Measurements from ENCODE around the gene UBN2. TPM values are rescaled to one million over a fixed set of nuclear protein-coding genes. Genes with fewer than 3 reads are reported as not detected.

UBN2 gene
- total RNA-seq, 1 experiment from 2014 or later: 13.0 TPM

- Histone ChIP-seq H3K9me3 (replicated peaks) (no peaks in the 10 kb centered on the region), H3K36me3 (peaks cover 38% of the 10 kb centered on the region), H3K27me3 (no peaks in the 10 kb centered on the region), H3K4me1 (no peaks in the 10 kb centered on the region), H3K27ac (no peak overlapping the region), H3K4me3 (no peak overlapping the region)
- no peak for DNase-seq
Measured at GRCh38 chr7:139252451-139252850, 21.4 kb downstream of the UBN2 start.

DNA sequence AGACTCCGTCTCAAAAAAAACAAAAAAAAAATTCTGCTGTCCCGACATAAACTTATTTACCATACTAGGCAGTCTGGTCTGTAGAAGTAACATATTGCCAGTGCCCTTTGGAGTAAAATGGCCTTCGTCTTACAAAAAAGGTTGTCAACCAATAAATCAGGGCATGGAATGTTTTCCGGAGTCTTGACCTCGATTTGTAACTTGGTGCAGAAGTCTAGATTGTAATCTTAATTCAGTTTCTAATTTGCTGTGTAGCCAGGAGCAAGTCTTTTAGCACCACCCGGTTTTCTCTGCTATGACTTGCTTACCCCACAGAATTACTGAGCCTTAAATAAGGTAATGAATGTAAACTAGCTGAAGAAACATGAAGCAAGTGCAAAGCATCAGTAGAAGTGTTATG, 23.2 kb downstream of the UBN2 start:
- peaks cover 38% of the 10 kb centered on the region for H3K36me3 ChIP-seq
- no peaks in the 10 kb centered on the region for H3K4me1 ChIP-seq
- no peak for DNase-seq
- H3K27me3 ChIP-seq: no peaks in the 10 kb centered on the region
- no peaks in the 10 kb centered on the region for H3K9me3 ChIP-seq (replicated peaks)
- H3K4me3 ChIP-seq: no peak overlapping the region
- H3K27ac ChIP-seq: no peak overlapping the region

- Histone ChIP-seq H3K27ac (no peak overlapping the region), H3K36me3 (peaks cover 40% of the 10 kb centered on the region), H3K4me1 (no peaks in the 10 kb centered on the region), H3K9me3 (replicated peaks) (no peaks in the 10 kb centered on the region), H3K4me3 (no peak overlapping the region), H3K27me3 (no peaks in the 10 kb centered on the region)
- DNase-seq: no peak
Measured at GRCh38 chr7:139254728-139255127, 23.7 kb downstream of the UBN2 start.

DNA sequence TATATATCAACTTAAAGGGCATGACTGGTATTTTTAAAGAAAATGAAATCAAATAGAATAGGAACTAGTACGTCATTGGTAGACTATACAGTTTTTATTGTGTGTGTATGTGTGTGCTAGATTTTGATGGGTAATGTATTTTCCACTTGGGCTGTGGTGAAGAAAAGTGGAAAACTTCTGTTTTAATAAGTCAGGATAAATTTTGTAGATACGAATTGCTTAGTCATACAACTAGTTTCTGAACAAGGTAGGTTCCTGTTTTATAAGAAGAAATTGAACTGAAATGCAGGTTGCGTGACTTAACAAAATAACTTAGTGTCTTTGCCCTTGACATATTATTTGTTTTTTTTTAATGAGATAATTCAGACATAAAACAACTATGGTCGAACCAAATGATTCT, 24.3 kb downstream of the UBN2 start:
- Histone ChIP-seq H3K9me3 (replicated peaks) (no peaks in the 10 kb centered on the region), H3K4me1 (no peaks in the 10 kb centered on the region), H3K27me3 (no peaks in the 10 kb centered on the region), H3K4me3 (no peak overlapping the region), H3K27ac (no peak overlapping the region), H3K36me3 (peaks cover 42% of the 10 kb centered on the region)
- DNase-seq: no peak

DNA sequence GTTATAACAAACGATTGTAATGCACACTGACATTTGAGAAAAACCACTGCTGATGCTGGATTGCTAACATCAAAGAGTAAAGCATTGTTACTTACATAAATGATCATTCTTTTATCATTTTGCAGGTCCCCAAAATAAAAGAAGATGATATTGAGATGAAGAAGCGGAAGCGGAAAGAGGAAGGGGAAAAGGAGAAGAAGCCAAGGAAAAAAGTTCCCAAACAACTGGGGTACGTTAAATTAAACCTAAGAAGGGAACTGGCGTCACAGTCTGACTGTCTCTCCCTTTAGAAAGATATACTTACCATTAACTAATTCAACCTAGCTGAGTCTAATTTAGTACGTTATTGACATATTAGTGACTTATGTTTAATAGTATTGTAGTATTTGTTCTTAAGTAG, 28.1 kb downstream of the UBN2 start:
- Histone ChIP-seq H3K36me3 (peaks cover 48% of the 10 kb centered on the region), H3K4me1 (no peaks in the 10 kb centered on the region), H3K27ac (no peak overlapping the region), H3K27me3 (no peaks in the 10 kb centered on the region), H3K4me3 (no peak overlapping the region), H3K9me3 (replicated peaks) (no peaks in the 10 kb centered on the region; the same call in 1 of the 2 replicates)
- DNase-seq: no peak

GRCh38 chr7:139264220-139264619, 33.2 kb downstream of the UBN2 start:
- Histone ChIP-seq H3K36me3 (peaks cover 42% of the 10 kb centered on the region), H3K4me1 (no peaks in the 10 kb centered on the region), H3K27me3 (no peaks in the 10 kb centered on the region), H3K4me3 (no peak overlapping the region), H3K27ac (no peak overlapping the region), H3K9me3 (replicated peaks) (no peaks in the 10 kb centered on the region; the same call in 1 of the 2 replicates)
- no peak for DNase-seq

GRCh38 chr7:139265673-139266072, 34.6 kb downstream of the UBN2 start:
- Histone ChIP-seq H3K36me3 (peaks cover 35% of the 10 kb centered on the region), H3K27me3 (no peaks in the 10 kb centered on the region), H3K9me3 (replicated peaks) (no peaks in the 10 kb centered on the region; the same call in 1 of the 2 replicates), H3K4me3 (no peak overlapping the region), H3K27ac (no peak overlapping the region), H3K4me1 (no peaks in the 10 kb centered on the region)
- no peak for DNase-seq

- H3K27ac ChIP-seq: no peak overlapping the region
- DNase-seq: no peak
- peaks cover 35% of the 10 kb centered on the region for H3K36me3 ChIP-seq
- no peaks in the 10 kb centered on the region for H3K27me3 ChIP-seq
- H3K9me3 ChIP-seq (replicated peaks): no peaks in the 10 kb centered on the region
- no peaks in the 10 kb centered on the region for H3K4me1 ChIP-seq
- H3K4me3 ChIP-seq: no peak overlapping the region
Measured at GRCh38 chr7:139271718-139272628, 40.9 kb downstream of the UBN2 start.

DNA sequence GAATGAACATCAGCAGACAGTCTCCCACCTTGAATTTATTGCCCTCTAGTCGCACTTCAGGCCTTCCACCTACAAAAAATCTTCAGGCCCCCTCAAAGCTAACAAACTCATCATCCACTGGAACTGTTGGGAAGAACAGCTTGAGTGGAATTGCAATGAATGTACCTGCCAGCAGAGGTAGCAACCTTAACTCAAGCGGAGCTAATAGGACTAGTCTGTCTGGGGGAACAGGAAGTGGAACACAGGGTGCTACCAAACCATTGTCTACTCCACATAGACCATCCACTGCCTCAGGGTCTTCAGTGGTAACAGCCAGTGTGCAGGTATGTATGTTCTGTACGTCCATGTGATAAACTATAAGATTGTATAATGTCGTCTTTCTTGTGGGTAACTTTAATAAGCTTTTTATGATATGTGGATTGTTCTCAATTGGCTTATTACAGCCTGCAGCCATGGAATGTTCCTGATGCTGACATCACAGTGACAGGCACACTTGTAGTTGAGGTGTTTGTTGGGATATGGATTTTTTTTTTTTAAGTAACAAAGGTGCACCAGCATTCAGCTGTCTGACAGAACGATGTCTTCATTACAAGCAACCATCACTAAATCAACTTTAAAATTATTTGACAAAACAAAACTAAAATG, 53.3 kb downstream of the UBN2 start:
- H3K27ac ChIP-seq: no peak overlapping the region
- H3K36me3 ChIP-seq: peaks cover 20% of the 10 kb centered on the region
- H3K4me3 ChIP-seq: no peak overlapping the region
- DNase-seq: no peak
- no peaks in the 10 kb centered on the region for H3K27me3 ChIP-seq
- no peaks in the 10 kb centered on the region for H3K9me3 ChIP-seq (replicated peaks)
- no peaks in the 10 kb centered on the region for H3K4me1 ChIP-seq

DNA sequence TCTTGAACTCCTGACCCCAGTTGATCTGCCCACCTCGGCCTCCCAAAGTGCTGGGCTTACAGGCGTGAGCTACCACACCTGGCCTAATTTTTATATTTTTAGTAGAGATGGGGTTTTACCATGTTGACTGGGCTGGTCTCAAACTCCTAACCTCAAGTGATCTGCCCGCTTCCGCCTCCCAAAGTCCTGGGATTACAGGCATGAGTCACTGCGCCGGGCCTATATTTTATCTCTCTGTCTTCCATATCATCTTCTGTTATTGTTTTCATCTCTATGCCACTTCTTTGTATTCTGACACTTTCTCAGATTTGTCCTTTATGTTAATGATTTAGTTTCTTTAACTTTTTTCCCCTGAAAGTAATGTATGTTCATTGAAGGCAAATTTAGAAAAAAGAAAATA, 55.1 kb downstream of the UBN2 start:
- Histone ChIP-seq H3K4me1 (no peaks in the 10 kb centered on the region), H3K4me3 (no peak overlapping the region), H3K27me3 (no peaks in the 10 kb centered on the region), H3K9me3 (replicated peaks) (no peaks in the 10 kb centered on the region), H3K27ac (no peak overlapping the region), H3K36me3 (peaks cover 20% of the 10 kb centered on the region)
- DNase-seq: no peak

- Histone ChIP-seq H3K4me3 (no peak overlapping the region), H3K27ac (no peak overlapping the region), H3K36me3 (no peaks in the 10 kb centered on the region), H3K9me3 (replicated peaks) (no peaks in the 10 kb centered on the region), H3K27me3 (no peaks in the 10 kb centered on the region), H3K4me1 (no peaks in the 10 kb centered on the region)
- DNase-seq: no peak
Measured at GRCh38 chr7:139292821-139293220, 61.8 kb downstream of the UBN2 start.

DNA sequence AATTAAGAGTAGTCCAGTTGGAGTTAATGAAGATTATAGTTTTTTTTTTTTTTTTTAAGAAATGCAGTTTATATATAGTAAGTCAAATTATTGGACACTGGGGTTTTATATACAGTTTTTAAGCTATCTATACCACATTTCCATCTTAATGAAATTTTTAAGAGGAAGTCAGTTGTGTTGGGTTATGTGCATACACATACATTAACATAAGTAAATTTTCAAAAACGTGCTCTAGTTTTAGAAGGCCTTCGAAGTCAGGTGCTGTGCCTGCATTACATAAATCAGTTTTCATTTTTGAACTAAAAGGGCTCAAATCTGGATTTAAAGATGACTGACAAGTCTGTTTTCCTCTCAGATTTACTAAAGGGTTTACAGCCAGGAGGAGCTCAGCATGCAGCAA, 62.5 kb downstream of the UBN2 start:
- no peaks in the 10 kb centered on the region for H3K9me3 ChIP-seq (replicated peaks)
- H3K27ac ChIP-seq: no peak overlapping the region
- no peaks in the 10 kb centered on the region for H3K27me3 ChIP-seq
- no peak for DNase-seq
- no peaks in the 10 kb centered on the region for H3K36me3 ChIP-seq
- H3K4me1 ChIP-seq: no peaks in the 10 kb centered on the region
- no peak overlapping the region for H3K4me3 ChIP-seq

DNA sequence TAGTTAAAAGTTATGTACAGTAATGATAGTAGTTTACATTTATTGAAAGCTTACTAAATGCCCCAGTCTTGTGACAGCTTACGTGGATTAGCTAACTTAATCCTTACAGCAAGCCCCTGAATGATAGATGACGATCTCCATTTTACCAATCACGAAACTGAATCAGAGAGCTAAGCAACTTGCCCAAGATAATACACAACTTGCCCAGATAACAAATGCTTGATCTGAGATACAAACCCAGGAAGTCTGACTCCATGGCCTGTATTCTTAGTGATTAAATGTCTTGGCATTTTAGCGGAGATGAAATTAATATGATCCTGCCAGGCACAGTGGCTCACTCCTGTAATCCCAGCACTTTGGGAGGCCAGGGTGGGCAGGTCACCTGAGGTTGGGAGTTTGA, 63.2 kb downstream of the UBN2 start:
- Histone ChIP-seq H3K4me1 (no peaks in the 10 kb centered on the region), H3K4me3 (no peak overlapping the region), H3K36me3 (no peaks in the 10 kb centered on the region), H3K27ac (no peak overlapping the region), H3K9me3 (replicated peaks) (no peaks in the 10 kb centered on the region), H3K27me3 (no peaks in the 10 kb centered on the region)
- no peak for DNase-seq

DNA sequence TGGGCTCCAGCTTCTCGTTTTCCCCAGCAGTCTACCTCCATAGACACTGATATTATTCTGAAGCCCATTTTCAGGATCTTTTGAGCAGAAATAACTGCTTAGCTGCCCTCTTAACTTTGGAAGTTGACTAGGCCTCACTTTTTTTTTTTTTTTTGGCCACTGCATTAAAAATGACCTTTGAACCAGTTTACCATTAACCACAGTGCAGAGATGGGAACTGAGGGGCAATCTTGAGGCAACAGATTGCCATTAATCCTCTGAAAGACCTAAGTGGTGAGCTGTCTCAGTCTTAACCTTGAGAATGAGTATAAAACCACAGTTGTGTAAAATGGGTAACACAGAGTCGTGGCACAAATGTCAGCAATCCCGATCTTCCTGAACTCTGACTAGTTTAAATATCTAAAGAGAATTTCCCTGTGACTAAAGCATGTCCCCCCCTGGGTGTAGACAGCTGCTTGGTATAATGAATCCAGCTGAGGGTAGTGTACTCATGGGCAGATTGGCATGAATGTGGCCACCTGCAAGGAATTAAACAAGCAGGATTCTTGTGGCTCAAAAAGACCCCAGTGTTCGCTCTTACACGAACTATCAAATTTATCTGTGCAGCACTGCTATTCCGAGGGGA, 64.0 kb downstream of the UBN2 start:
- H3K4me1 ChIP-seq: no peaks in the 10 kb centered on the region
- no peak overlapping the region for H3K4me3 ChIP-seq
- H3K36me3 ChIP-seq: no peaks in the 10 kb centered on the region; the same call in 1 of the 2 replicates
- no peak for DNase-seq
- no peak overlapping the region for H3K27ac ChIP-seq
- H3K27me3 ChIP-seq: no peaks in the 10 kb centered on the region
- H3K9me3 ChIP-seq (replicated peaks): no peaks in the 10 kb centered on the region

DNA sequence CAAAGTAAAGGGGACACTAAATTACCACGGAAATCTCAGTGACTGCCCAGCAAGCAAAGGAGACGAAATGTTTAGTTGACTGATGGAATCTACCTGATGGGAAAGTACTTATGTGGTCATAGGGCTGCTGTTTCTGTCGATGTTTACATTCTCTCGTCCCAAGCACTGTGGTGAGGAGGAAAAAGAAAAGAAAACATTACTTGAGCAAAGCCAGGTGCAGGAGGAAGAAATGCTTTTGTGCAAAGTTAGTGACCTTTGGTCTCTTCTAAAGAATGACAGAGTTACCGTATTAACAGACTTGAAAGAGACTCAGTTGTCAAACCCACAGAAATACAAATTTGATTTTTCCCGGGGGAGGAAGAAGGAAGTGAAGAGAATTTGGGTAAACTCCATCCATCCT, 66.8 kb downstream of the UBN2 start:
- no peak for DNase-seq

More for the DNA sequence above, 66.8 kb downstream of the UBN2 start:
- no peaks in the 10 kb centered on the region; the same call in 1 of the 2 replicates for H3K36me3 ChIP-seq
- no peak overlapping the region for H3K4me3 ChIP-seq
- no peaks in the 10 kb centered on the region for H3K4me1 ChIP-seq
- no peaks in the 10 kb centered on the region for H3K9me3 ChIP-seq (replicated peaks)
- no peaks in the 10 kb centered on the region for H3K27me3 ChIP-seq
- no peak overlapping the region for H3K27ac ChIP-seq

Measured in SJCRH30 (cell line).